ENCODE data around the gene ATXN7L1.

The ATXN7L1 gene

GRCh38 chr7:105744258-105744657, 132.1 kb downstream of the ATXN7L1 start:
- no peak overlapping the region for H3K18ac ChIP-seq (ENCODE audit: low read length)
- no CpG with 5 or more reads among the region's 1 CpG for WGBS, 2 donors (ENCODE audit: extremely low coverage in 2 of 2, insufficient read length in 2 of 2, insufficient replicate concordance in 1 of 2)
- H2BK120ac ChIP-seq (ENCODE audit: low read depth, low read length): no peak overlapping the region
- H4K8ac ChIP-seq (ENCODE audit: low read depth, low read length): no peak overlapping the region
- no peaks in the 10 kb centered on the region for H3K27me3 ChIP-seq (ENCODE audit: control insufficient read depth in 3 of 3, insufficient read depth in 3 of 3, low read depth in 1 of 3, low read length in 3 of 3)
- H4K91ac ChIP-seq (ENCODE audit: low read depth, low read length, poor library complexity): no peak overlapping the region
- no peak overlapping the region for H3K27ac ChIP-seq (replicated peaks; ENCODE audit: low read length)
- H3K9ac ChIP-seq (ENCODE audit: low read depth, low read length, poor library complexity): no peak overlapping the region
- no peak overlapping the region for H3K4ac ChIP-seq (ENCODE audit: low read length)
- H3K4me2 ChIP-seq (ENCODE audit: insufficient read depth, low read length, poor library complexity, severe bottlenecking): no peak overlapping the region
- H3K23ac ChIP-seq (ENCODE audit: low read depth, low read length, poor library complexity): no peak overlapping the region
- H3K79me1 ChIP-seq (ENCODE audit: low read depth, low read length): peaks cover 1% of the 10 kb centered on the region
- H2BK15ac ChIP-seq (ENCODE audit: low read length): no peak overlapping the region
- H2BK12ac ChIP-seq (ENCODE audit: low read length): no peak overlapping the region
- H3K4me1 ChIP-seq (ENCODE audit: control insufficient read depth in 2 of 2, insufficient read depth in 1 of 2, low read depth in 1 of 2, low read length in 2 of 2): peaks cover 3 to 11% of the 10 kb centered on the region in 2 donors
- H2BK5ac ChIP-seq (ENCODE audit: low read length): no peak overlapping the region
- no peak overlapping the region for H3K4me3 ChIP-seq (ENCODE audit: low read length in 2 of 2)
- H2AFZ ChIP-seq (ENCODE audit: low read length): no peak overlapping the region
- no peaks in the 10 kb centered on the region for H3K9me3 ChIP-seq (replicated peaks in 1 of 2; ENCODE audit: control insufficient read depth in 2 of 2, insufficient read depth in 1 of 2, low read depth in 1 of 2, low read length in 2 of 2)
- no peaks in the 10 kb centered on the region for H3K36me3 ChIP-seq (replicated peaks in 1 of 2; ENCODE audit: control insufficient read depth in 2 of 2, insufficient read depth in 2 of 2, low read length in 2 of 2)
- H2AK5ac ChIP-seq (ENCODE audit: low read depth, low read length): no peak overlapping the region
- DNase-seq (ENCODE audit: low spot score): no peak
- H3K14ac ChIP-seq (ENCODE audit: low read length): no peak overlapping the region

DNA sequence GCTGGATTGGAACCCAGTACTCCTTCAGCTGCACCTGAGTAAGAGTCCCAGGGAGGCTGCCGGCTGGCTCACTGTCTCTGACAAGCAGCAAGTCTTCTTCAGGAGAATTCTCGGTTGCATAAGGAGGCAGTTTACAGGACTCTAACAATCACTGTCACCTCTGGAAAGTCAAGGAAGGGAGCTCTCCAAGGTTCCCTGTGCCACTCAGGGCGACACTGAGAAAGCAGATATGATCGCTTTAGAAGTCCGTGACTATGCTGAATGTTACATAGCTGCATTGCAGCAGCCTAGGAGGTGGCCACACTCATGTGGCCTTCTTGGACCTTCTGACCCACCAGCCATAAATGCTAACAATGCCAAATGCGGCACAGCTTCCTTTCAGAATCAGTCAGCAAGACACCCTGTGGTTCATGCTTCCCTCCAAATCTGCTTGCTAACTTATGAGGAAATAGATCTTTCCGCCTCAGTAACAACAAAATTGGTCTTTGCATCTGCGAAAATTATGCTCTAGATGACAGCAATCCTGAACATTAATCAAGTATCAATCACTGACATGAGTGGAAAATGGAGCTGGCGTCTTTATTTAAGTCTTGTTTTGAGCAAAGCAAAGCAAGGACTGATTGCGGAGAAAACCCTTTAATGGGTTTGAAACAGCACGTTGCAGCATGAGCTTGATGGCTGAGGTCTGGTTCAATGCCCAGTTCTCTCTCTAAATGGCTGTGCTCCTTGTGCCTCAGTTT, 132.9 kb downstream of the ATXN7L1 start:
- no peaks in the 10 kb centered on the region for H3K27me3 ChIP-seq (ENCODE audit: control insufficient read depth in 3 of 3, insufficient read depth in 3 of 3, low read depth in 1 of 3, low read length in 3 of 3)
- peaks cover 1% of the 10 kb centered on the region for H3K79me1 ChIP-seq (ENCODE audit: low read depth, low read length)
- H3K4me2 ChIP-seq (ENCODE audit: insufficient read depth, low read length, poor library complexity, severe bottlenecking): no peak overlapping the region
- no peak overlapping the region for H2AFZ ChIP-seq (ENCODE audit: low read length)
- no peak overlapping the region for H2BK120ac ChIP-seq (ENCODE audit: low read depth, low read length)
- DNase-seq (ENCODE audit: low spot score): no peak
- H2AK5ac ChIP-seq (ENCODE audit: low read depth, low read length): no peak overlapping the region
- H3K4me1 ChIP-seq (ENCODE audit: control insufficient read depth in 2 of 2, insufficient read depth in 1 of 2, low read depth in 1 of 2, low read length in 2 of 2): peaks cover 2 to 11% of the 10 kb centered on the region in 2 donors
- H3K23ac ChIP-seq (ENCODE audit: low read depth, low read length, poor library complexity): no peak overlapping the region
- H4K8ac ChIP-seq (ENCODE audit: low read depth, low read length): no peak overlapping the region
- no peak overlapping the region for H3K14ac ChIP-seq (ENCODE audit: low read length)
- no peak overlapping the region for H3K9ac ChIP-seq (ENCODE audit: low read depth, low read length, poor library complexity)
- no peaks in the 10 kb centered on the region for H3K9me3 ChIP-seq (replicated peaks in 1 of 2; ENCODE audit: control insufficient read depth in 2 of 2, insufficient read depth in 1 of 2, low read depth in 1 of 2, low read length in 2 of 2)
- H4K91ac ChIP-seq (ENCODE audit: low read depth, low read length, poor library complexity): no peak overlapping the region
- H3K4ac ChIP-seq (ENCODE audit: low read length): no peak overlapping the region
- H3K36me3 ChIP-seq (replicated peaks in 1 of 2; ENCODE audit: control insufficient read depth in 2 of 2, insufficient read depth in 2 of 2, low read length in 2 of 2): no peaks in the 10 kb centered on the region
- H2BK12ac ChIP-seq (ENCODE audit: low read length): no peak overlapping the region
- H3K4me3 ChIP-seq (ENCODE audit: low read length in 2 of 2): no peak overlapping the region
- H2BK5ac ChIP-seq (ENCODE audit: low read length): no peak overlapping the region
- no peak overlapping the region for H3K27ac ChIP-seq (replicated peaks; ENCODE audit: low read length)
- H3K18ac ChIP-seq (ENCODE audit: low read length): no peak overlapping the region
- no CpG with 5 or more reads among the region's 11 CpGs for WGBS, 2 donors (ENCODE audit: extremely low coverage in 2 of 2, insufficient read length in 2 of 2, insufficient replicate concordance in 1 of 2)
- H2BK15ac ChIP-seq (ENCODE audit: low read length): no peak overlapping the region

DNA sequence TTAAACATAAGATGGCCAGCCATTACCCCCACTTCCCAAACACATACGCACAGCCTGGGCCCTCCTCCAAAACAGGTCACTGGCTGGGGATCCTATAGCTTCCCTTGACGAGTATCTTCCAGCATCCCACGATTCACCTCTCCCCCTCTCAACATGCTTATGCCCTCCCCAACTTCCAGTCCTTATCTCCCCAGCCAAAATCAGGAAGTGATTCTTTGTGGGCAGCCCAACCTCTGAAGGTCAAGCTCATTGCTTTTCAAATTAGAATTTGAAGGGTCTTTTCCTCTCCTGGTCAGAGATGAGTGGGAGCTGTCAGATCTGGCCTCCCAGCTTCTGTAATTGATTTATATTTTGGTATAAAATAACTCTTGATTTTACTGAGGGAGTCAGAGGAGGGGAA, 133.6 kb downstream of the ATXN7L1 start:
- DNase-seq (ENCODE audit: low spot score): no peak
- H2AK5ac ChIP-seq (ENCODE audit: low read depth, low read length): no peak overlapping the region
- no peak overlapping the region for H2BK12ac ChIP-seq (ENCODE audit: low read length)
- H3K79me1 ChIP-seq (ENCODE audit: low read depth, low read length): peaks cover 1% of the 10 kb centered on the region
- no peaks in the 10 kb centered on the region for H3K9me3 ChIP-seq (replicated peaks in 1 of 2; ENCODE audit: control insufficient read depth in 2 of 2, insufficient read depth in 1 of 2, low read depth in 1 of 2, low read length in 2 of 2)
- no peak overlapping the region for H3K4me3 ChIP-seq (ENCODE audit: low read length in 2 of 2)
- no peak overlapping the region for H2AFZ ChIP-seq (ENCODE audit: low read length)
- H3K4me2 ChIP-seq (ENCODE audit: insufficient read depth, low read length, poor library complexity, severe bottlenecking): no peak overlapping the region
- H3K27ac ChIP-seq (replicated peaks; ENCODE audit: low read length): no peak overlapping the region
- H2BK15ac ChIP-seq (ENCODE audit: low read length): no peak overlapping the region
- H3K4me1 ChIP-seq (ENCODE audit: control insufficient read depth in 2 of 2, insufficient read depth in 1 of 2, low read depth in 1 of 2, low read length in 2 of 2): peaks cover 0 to 11% of the 10 kb centered on the region in 2 donors
- H3K18ac ChIP-seq (ENCODE audit: low read length): no peak overlapping the region
- no peak overlapping the region for H4K91ac ChIP-seq (ENCODE audit: low read depth, low read length, poor library complexity)
- no peak overlapping the region for H2BK120ac ChIP-seq (ENCODE audit: low read depth, low read length)
- WGBS, 2 donors (ENCODE audit: extremely low coverage in 2 of 2, insufficient read length in 2 of 2, insufficient replicate concordance in 1 of 2): no CpG with 5 or more reads among the region's 3 CpGs
- no peak overlapping the region for H3K23ac ChIP-seq (ENCODE audit: low read depth, low read length, poor library complexity)
- H3K14ac ChIP-seq (ENCODE audit: low read length): no peak overlapping the region
- no peak overlapping the region for H3K4ac ChIP-seq (ENCODE audit: low read length)
- H3K36me3 ChIP-seq (replicated peaks in 1 of 2; ENCODE audit: control insufficient read depth in 2 of 2, insufficient read depth in 2 of 2, low read length in 2 of 2): no peaks in the 10 kb centered on the region
- H3K9ac ChIP-seq (ENCODE audit: low read depth, low read length, poor library complexity): no peak overlapping the region
- H2BK5ac ChIP-seq (ENCODE audit: low read length): no peak overlapping the region
- H4K8ac ChIP-seq (ENCODE audit: low read depth, low read length): no peak overlapping the region
- H3K27me3 ChIP-seq (ENCODE audit: control insufficient read depth in 3 of 3, insufficient read depth in 3 of 3, low read depth in 1 of 3, low read length in 3 of 3): no peaks in the 10 kb centered on the region

DNA sequence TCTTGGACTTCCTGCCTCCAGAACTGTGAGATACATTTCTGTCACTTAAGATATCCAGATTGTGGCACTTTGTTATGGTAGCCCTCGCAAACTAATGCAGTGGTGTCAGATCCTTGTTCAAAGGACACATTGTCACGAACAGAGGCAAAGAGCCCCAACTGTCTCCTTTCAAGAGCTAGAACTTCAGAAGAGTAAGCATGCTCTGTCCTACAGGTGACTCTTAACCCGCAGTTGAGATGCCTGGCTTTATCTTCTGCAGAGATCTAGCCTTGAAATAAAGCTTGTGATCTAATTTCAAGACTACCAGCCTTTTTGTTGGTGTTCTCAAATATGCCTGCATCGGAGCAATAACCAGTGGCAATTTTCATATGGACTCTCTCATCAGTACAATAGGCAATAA, 134.4 kb downstream of the ATXN7L1 start:
- Histone ChIP-seq H4K8ac (ENCODE audit: low read depth, low read length) (no peak overlapping the region), H2AK5ac (ENCODE audit: low read depth, low read length) (no peak overlapping the region), H2BK120ac (ENCODE audit: low read depth, low read length) (no peak overlapping the region), H2BK5ac (ENCODE audit: low read length) (no peak overlapping the region), H3K23ac (ENCODE audit: low read depth, low read length, poor library complexity) (no peak overlapping the region), H3K27ac (replicated peaks; ENCODE audit: low read length) (no peak overlapping the region), H2BK12ac (ENCODE audit: low read length) (no peak overlapping the region), H3K4me2 (ENCODE audit: insufficient read depth, low read length, poor library complexity, severe bottlenecking) (no peak overlapping the region), H3K18ac (ENCODE audit: low read length) (no peak overlapping the region), H3K4me1 (ENCODE audit: control insufficient read depth in 2 of 2, insufficient read depth in 1 of 2, low read depth in 1 of 2, low read length in 2 of 2) (peaks cover 0 to 11% of the 10 kb centered on the region in 2 donors), H3K79me1 (ENCODE audit: low read depth, low read length) (peaks cover 1% of the 10 kb centered on the region), H3K4ac (ENCODE audit: low read length) (no peak overlapping the region), H3K4me3 (ENCODE audit: low read length in 2 of 2) (no peak overlapping the region), H3K27me3 (ENCODE audit: control insufficient read depth in 3 of 3, insufficient read depth in 3 of 3, low read depth in 1 of 3, low read length in 3 of 3) (no peaks in the 10 kb centered on the region), H4K91ac (ENCODE audit: low read depth, low read length, poor library complexity) (no peak overlapping the region), H3K14ac (ENCODE audit: low read length) (no peak overlapping the region), H3K9me3 (replicated peaks in 1 of 2; ENCODE audit: control insufficient read depth in 2 of 2, insufficient read depth in 1 of 2, low read depth in 1 of 2, low read length in 2 of 2) (no peaks in the 10 kb centered on the region), H2AFZ (ENCODE audit: low read length) (no peak overlapping the region), H3K36me3 (replicated peaks in 1 of 2; ENCODE audit: control insufficient read depth in 2 of 2, insufficient read depth in 2 of 2, low read length in 2 of 2) (no peaks in the 10 kb centered on the region), H3K9ac (ENCODE audit: low read depth, low read length, poor library complexity) (no peak overlapping the region), H2BK15ac (ENCODE audit: low read length) (no peak overlapping the region)
- no CpG with 5 or more reads among the region's 4 CpGs for WGBS, 2 donors (ENCODE audit: extremely low coverage in 2 of 2, insufficient read length in 2 of 2, insufficient replicate concordance in 1 of 2)
- no peak for DNase-seq (ENCODE audit: low spot score)

All from neuronal stem cell (in vitro differentiated cells).